ENCODE measurements around the gene TNPO1. TPM values are rescaled to one million over a fixed set of nuclear protein-coding genes. Genes with fewer than 3 reads are reported as not detected.

The TNPO1 gene
- 118 to 156 TPM (median 134 TPM) in 5 replicates for total RNA-seq (2022; extraction: Qiagen RNA extraction)

DNA sequence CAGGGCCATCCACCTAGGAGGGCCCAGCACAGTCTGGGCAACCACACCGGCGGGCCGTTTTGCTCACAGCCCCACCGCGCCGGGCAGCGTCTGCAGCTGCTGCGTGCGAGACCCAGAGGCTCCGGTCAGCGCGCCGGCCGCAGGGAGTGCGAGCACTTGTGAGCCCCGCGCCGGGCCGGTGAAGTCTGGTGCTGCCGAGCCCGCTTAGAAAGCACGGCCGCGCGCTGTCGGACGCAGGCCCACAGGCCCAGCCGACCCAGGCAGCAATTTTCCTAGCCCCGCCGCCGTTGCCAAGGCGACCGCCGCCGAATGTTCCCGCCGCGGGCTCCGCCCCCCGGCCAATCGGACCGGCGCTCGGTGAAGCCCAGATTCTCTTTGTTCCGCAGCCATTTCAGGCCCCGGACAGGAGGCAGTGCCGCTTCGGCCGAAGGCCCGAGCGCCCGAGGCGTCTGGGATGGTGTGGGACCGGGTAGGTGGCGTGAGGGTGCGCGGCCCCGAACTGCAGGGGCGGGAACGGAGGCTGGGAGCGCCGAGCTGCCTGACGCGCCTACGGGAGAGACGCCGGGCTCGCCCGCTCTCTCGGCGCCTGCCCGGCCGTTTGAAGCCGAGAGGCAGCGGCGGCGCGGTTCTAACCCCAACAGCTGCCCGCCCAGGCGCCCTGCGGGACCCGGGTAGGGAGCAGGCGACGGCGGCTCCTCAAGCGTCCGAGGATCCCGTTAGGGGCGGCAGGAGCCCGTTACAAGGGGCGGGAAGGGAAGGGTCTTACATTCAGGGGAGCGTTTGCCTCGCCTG is at the start of gene TNPO1:
Gene TNPO1 (plus strand): TSS at position 378 of the 792 bp plus-strand sequence. CDS start 77 bp downstream, at position 455.

DNA sequence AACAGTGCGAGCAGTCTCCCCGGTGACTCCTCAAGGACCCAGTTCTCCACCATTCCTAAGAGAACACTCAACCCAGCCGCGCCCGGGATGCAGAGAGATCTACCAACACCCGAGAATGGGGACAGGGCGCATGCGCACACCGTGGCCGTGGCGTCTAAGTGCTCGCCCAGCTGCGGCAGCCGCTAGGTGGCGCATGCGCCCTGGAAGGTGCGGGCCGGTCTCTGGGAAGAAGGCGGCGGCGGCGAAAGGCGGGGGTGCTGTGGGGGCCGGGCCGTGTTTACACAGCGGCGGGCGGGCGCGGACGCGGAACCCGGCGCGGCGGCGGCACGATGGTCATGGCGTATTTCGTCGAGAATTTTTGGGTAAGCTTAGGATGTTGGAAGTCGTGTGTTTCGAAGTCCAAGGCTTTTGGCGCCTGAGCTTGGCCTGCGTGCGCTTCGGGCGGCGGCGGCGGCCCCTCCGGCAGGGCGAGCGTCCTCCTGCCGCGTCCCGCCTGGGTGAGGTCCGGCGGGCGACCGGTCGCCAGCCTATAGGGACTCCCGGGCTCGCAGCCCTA is 139.4 kb downstream of the TNPO1 start, which contains the start of gene FCHO2:
Gene FCHO2 (plus strand): TSS at position 274 of the 556 bp plus-strand sequence. CDS start 56 bp downstream, at position 330.

Other genes starting within 250 kb of the TNPO1 start
- gene FCHO2, start 139.4 kb downstream of the TNPO1 start, total RNA-seq (2022; extraction: Qiagen RNA extraction), result 10.8 to 16.2 TPM (median 12.8 TPM) in 5 replicates

All from A549 treated with CORT108297 at 1 μM for 4 hours (cell line).